Endothelial cell of umbilical vein (primary cell): ENCODE data around the gene DAPK2. TPM values are rescaled to one million over a fixed set of nuclear protein-coding genes. Genes with fewer than 3 reads are reported as not detected.

Experiments
- BruUV-seq: library from RNA; stranded (reverse); fragments of 400-500 nt; replicated peaks from 2 replicates; lab custom pipeline; 2021; lab: Mats Ljungman, UMichigan
- CTCF ChIA-PET: fragments of 300-600, 350-600 bp; sonication (Branson Sonifier 250); formaldehyde crosslinking; loops from one replicate; lab custom pipeline; 2021; ENCODE audit warnings: antibody characterized with exemption, inconsistent platforms; lab: Charles Lee
- POLR2A ChIA-PET: fragments of 300-600, 350-600 bp; sonication (Branson Sonifier 250); formaldehyde crosslinking; loops from one replicate; lab custom pipeline; 2021; ENCODE audit warnings: antibody characterized with exemption, inconsistent platforms; lab: Charles Lee
- DNase-seq: peaks from one replicate; pipeline ENCODE4 v3.0.0-alpha.2; 2011; ENCODE audit warnings: low read depth, low spot score
- FAIRE-seq: peaks from 2 replicates; lab custom pipeline; 2011; peaks lifted over from hg19 to GRCh38; lab: Jason Lieb, UNC
- H2AFZ ChIP-seq: 2 replicates; pipeline ENCODE4 v1.6.0; 2012; ENCODE audit warnings: low read depth, low read length, control low read depth, inconsistent platforms
- H3K27ac ChIP-seq: 2 replicates; pipeline ENCODE4 v1.5.1; 2011; ENCODE audit warnings: low read depth, mild to moderate bottlenecking, control low read depth, low read length, moderate library complexity; ENCODE audit not compliant: insufficient read depth
- H3K27me3 ChIP-seq, 2 experiments: 2 replicates each; pipeline versions ENCODE4 v1.6.0 to v1.6.1; 2011; ENCODE audit warnings: low read length in 2 of 2, mixed read lengths in 1 of 2; ENCODE audit not compliant: control insufficient read depth in 2 of 2, insufficient read depth in 2 of 2
- H3K36me3 ChIP-seq, 2 experiments: 2 replicates in 1 of 2; 3 replicates in 1 of 2; pipeline ENCODE4 v1.5.1; 2011; ENCODE audit warnings: low read length in 2 of 2, mild to moderate bottlenecking in 1 of 2, moderate library complexity in 1 of 2; ENCODE audit not compliant: control insufficient read depth in 2 of 2, insufficient read depth in 2 of 2; ENCODE audit errors: extremely low read depth in 1 of 2
- H3K4me1 ChIP-seq: 3 replicates; pipeline ENCODE4 v1.5.1; 2011; ENCODE audit warnings: mild to moderate bottlenecking, low read length; ENCODE audit not compliant: control insufficient read depth, insufficient read depth; ENCODE audit errors: extremely low read depth
- H3K4me2 ChIP-seq: 2 replicates; pipeline ENCODE4 v1.6.1; 2011; ENCODE audit warnings: low read length, control low read depth, mixed read lengths; ENCODE audit not compliant: insufficient read depth
- H3K4me3 ChIP-seq, 3 experiments: fragments of 200-600 bp in 1 of 3; sonication (generic), shearing (Covaris generic) in 1 of 3; replicated peaks in 1 of 3; 2 replicates each; pipeline ENCODE4 v1.5.1; 2011 to 2016; ENCODE audit warnings: control low read depth in 3 of 3, low read length in 3 of 3, mild to moderate bottlenecking in 2 of 3, inconsistent platforms in 1 of 3, low read depth in 1 of 3, moderate library complexity in 1 of 3; ENCODE audit not compliant: insufficient read depth in 1 of 3
- H3K79me2 ChIP-seq: 2 replicates; pipeline ENCODE4 v1.6.0; 2012; ENCODE audit warnings: low read length, inconsistent platforms; ENCODE audit not compliant: control insufficient read depth, insufficient read depth
- H3K9ac ChIP-seq: replicated peaks from 2 replicates; pipeline ENCODE3; 2011; ENCODE audit warnings: low read length, control low read depth; ENCODE audit not compliant: insufficient read depth; ENCODE audit errors: extremely low read depth
- H3K9me1 ChIP-seq: replicated peaks from 3 replicates; pipeline ENCODE4 v1.6.0; 2011; ENCODE audit warnings: mild to moderate bottlenecking, low read length; ENCODE audit not compliant: control insufficient read depth, insufficient read depth; ENCODE audit errors: extremely low read depth
- H3K9me3 ChIP-seq: replicated peaks from 2 replicates; pipeline ENCODE4 v1.5.1; 2012; ENCODE audit warnings: low read length, inconsistent platforms; ENCODE audit not compliant: control insufficient read depth, insufficient read depth
- H4K20me1 ChIP-seq: replicated peaks from 2 replicates; pipeline ENCODE3; 2011; ENCODE audit warnings: mild to moderate bottlenecking, low read length; ENCODE audit not compliant: control insufficient read depth, insufficient read depth; ENCODE audit errors: extremely low read depth
- CTCF ChIP-seq, 2 donors: IDR thresholded peaks; 1 replicate in 1 of 2; 2 replicates in 1 of 2; pipeline ENCODE4 v1.5.1; 2011; ENCODE audit warnings: low read length in 2 of 2, mild to moderate bottlenecking in 2 of 2, moderate library complexity in 2 of 2, control low read depth in 1 of 2, inconsistent platforms in 1 of 2, low read depth in 1 of 2; ENCODE audit not compliant: insufficient read depth in 1 of 2; ENCODE audit errors: extremely low read depth in 1 of 2
- FOS ChIP-seq: IDR thresholded peaks from 2 replicates; pipeline ENCODE4 v1.6.1; 2011; ENCODE audit warnings: mild to moderate bottlenecking, low read length, moderate library complexity, borderline replicate concordance; ENCODE audit not compliant: insufficient read depth
- GATA2 ChIP-seq: IDR thresholded peaks from 2 replicates; pipeline ENCODE4 v1.7.0; 2011; ENCODE audit warnings: low read depth, mild to moderate bottlenecking, moderate library complexity, mixed read lengths, low read length; ENCODE audit not compliant: insufficient read length, insufficient read depth
- POLR2A ChIP-seq: IDR thresholded peaks from 2 replicates; pipeline ENCODE4 v1.6.1; 2012; ENCODE audit warnings: low read depth, mild to moderate bottlenecking, control low read depth, low read length
- dilution Hi-C: fragments of 300-500 bp; cut with MboI; formaldehyde crosslinking; loops from one replicate; pipeline ENCODE4 v1.15.0; 2019; ENCODE audit warnings: low sequenced_read_pairs; ENCODE audit not compliant: extremely low pct_ligation_motif_present
- intact Hi-C: fragments of 100-400 bp; cut with micrococcal nuclease; formaldehyde crosslinking; loops from one replicate; pipeline ENCODE4 v1.10.0; 2022
- polyA plus RNA-seq, 4 experiments: library from polyadenylated mRNA; depleted of rRNA in 3 of 4; stranded (reverse) in 3 of 4; unstranded in 1 of 4; fragments of >200 nt; gene quantifications; 2 replicates each; pipeline versions ENCODE4 v1.2.1 to v1.2.3, GENCODE V29; 2011 to 2012; ENCODE audit warnings: missing spikeins in 1 of 4
- total RNA-seq: library from RNA; stranded (reverse); gene quantifications from 2 replicates; pipeline ENCODE4 v1.2.3, GENCODE V29; 2021

DAPK2 gene
- total and polyA plus RNA-seq, 2 donors (not counting 3 experiments of a cell fraction or from before 2014, with no cell fraction given) = 2.8 to 6.7 TPM

- TF ChIP-seq FOS (no peak), GATA2 (no peak)
- intact Hi-C loops (loop anchor here (1.0 to 5.0 kb wide), 8 partner anchors 32 to 279 kb away; partner anchors contain the start of gene DAPK2), dilution Hi-C loops (no loop called here)
- no TSS peak for BruUV-seq
- no peak overlapping the region for H3K27ac ChIP-seq
- ChIA-PET CTCF (interaction anchor here (0.7 to 8.1 kb wide), 11 partner anchors 10 to 259 kb away, joined by 3 to 105 read pairs (median 5); no protein-coding TSS in a partner anchor), POLR2A (no interaction called here)
- no peaks in the 10 kb centered on the region for H3K36me3 ChIP-seq
- DNase-seq = no peak
- no peaks in the 10 kb centered on the region for H3K79me2 ChIP-seq
- H3K4me3 ChIP-seq = no peak overlapping the region
- H3K9ac ChIP-seq = no peak overlapping the region
- H4K20me1 ChIP-seq = no peaks in the 10 kb centered on the region
- no peaks in the 10 kb centered on the region for H3K9me1 ChIP-seq
- H3K9me3 ChIP-seq = no peaks in the 10 kb centered on the region
- no peaks in the 10 kb centered on the region for H3K27me3 ChIP-seq
- no peak overlapping the region for H3K4me2 ChIP-seq
- no peak for FAIRE-seq
- H3K4me1 ChIP-seq = peaks cover 8% of the 10 kb centered on the region
- no peak overlapping the region for H2AFZ ChIP-seq
Measured at GRCh38 chr15:63891768-63892133, 154.5 kb downstream of the DAPK2 start.

GRCh38 chr15:63891079-63891767 is 155.1 kb downstream of the DAPK2 start:
- Histone ChIP-seq H4K20me1 (no peaks in the 10 kb centered on the region), H3K4me2 (no peak overlapping the region), H3K27ac (no peak overlapping the region), H3K36me3 (no peaks in the 10 kb centered on the region), H3K4me1 (peaks cover 2% of the 10 kb centered on the region), H3K4me3 (no peak overlapping the region), H3K79me2 (no peaks in the 10 kb centered on the region), H3K9ac (no peak overlapping the region), H3K9me1 (no peaks in the 10 kb centered on the region), H2AFZ (no peak overlapping the region), H3K27me3 (no peaks in the 10 kb centered on the region), H3K9me3 (no peaks in the 10 kb centered on the region)
- POLR2A ChIA-PET = no interaction called here
- CTCF ChIA-PET = interaction anchor here (0.7 to 8.1 kb wide), 17 partner anchors 10 to 258 kb away, joined by 3 to 105 read pairs (median 5); no protein-coding TSS in a partner anchor
- intact Hi-C loops = loop anchor here (1.0 to 5.0 kb wide), 8 partner anchors 32 to 279 kb away; partner anchors contain the start of gene DAPK2
- BruUV-seq = no TSS peak
- DNase-seq = peak; percentile 90
- FAIRE-seq = peak; percentile 99
- TF ChIP-seq POLR2A = no peak
- TF ChIP-seq CTCF (IDR thresholded peaks at IDR 0.05; ENCODE audit: extremely low read depth in 1 of 2, insufficient read depth in 1 of 2, low read depth in 1 of 2, low read length in 2 of 2) = peak; percentile 80
- dilution Hi-C loops = no loop called here
